Measurements from ENCODE around the gene ATP1B3. TPM values are rescaled to one million over a fixed set of nuclear protein-coding genes. Genes with fewer than 3 reads are reported as not detected.

ATP1B3 gene
- total RNA-seq = 10 to 100 TPM in 1 of 2 donors, 1 to 10 TPM in 1; 7.4 to 30.2 TPM
- polyA plus RNA-seq = 10 to 100 TPM in 1 of 2 donors, 1 to 10 TPM in 1; 6.8 to 15.1 TPM

- peak within 1 kb of the TSS; percentile 75 to 96 for H3K27ac ChIP-seq (ENCODE audit: low read depth in 1 of 2, low read length in 2 of 2)
- peak within 1 kb of the TSS; percentile 53 to 63 (median 54) for H3K4me3 ChIP-seq (ENCODE audit: low read depth in 1 of 3, low read length in 3 of 3)
- no peaks in the 10 kb centered on the region for H3K36me3 ChIP-seq (ENCODE audit: control insufficient read depth in 4 of 4, insufficient read depth in 3 of 4, low read depth in 1 of 4, low read length in 3 of 4)
- DNase-seq (ENCODE audit: low spot score) = peak; percentile 88
- H3K27me3 ChIP-seq (ENCODE audit: control insufficient read depth in 4 of 4, insufficient read depth in 4 of 4, low read length in 3 of 4) = no peaks in the 10 kb centered on the region
- peak within 1 kb of the TSS; percentile 38 to 89 for H3K9ac ChIP-seq (ENCODE audit: low read depth in 1 of 2, low read length in 2 of 2)
- WGBS = under 1% methylated on average over 69 of the region's 69 CpGs
- no peaks in the 10 kb centered on the region for H3K9me3 ChIP-seq (ENCODE audit: control insufficient read depth in 4 of 4, low read length in 3 of 4)
- TF ChIP-seq CTCF (IDR thresholded peaks at IDR 0.05; ENCODE audit: low read depth, low read length, missing input control) (peak; percentile 7), REST (IDR thresholded peaks at IDR 0.05) (no peak)
- H3K4me1 ChIP-seq (ENCODE audit: control insufficient read depth in 4 of 4, insufficient read depth in 4 of 4, low read length in 3 of 4) = peaks cover 2 to 20% (median 13%) of the 10 kb centered on the region in 4 donors
Measured at GRCh38 chr3:141876381-141876890, at the start of gene ATP1B3. ATP1B3 (plus strand) TSS chr3:141876643; CDS start chr3:141876802, 159 bp downstream.

- Histone ChIP-seq H3K4me3 (ENCODE audit: low read depth in 1 of 3, low read length in 3 of 3) (no peak overlapping the region), H3K36me3 (ENCODE audit: control insufficient read depth in 4 of 4, insufficient read depth in 3 of 4, low read depth in 1 of 4, low read length in 3 of 4) (no peaks in the 10 kb centered on the region), H3K27ac (ENCODE audit: low read depth in 1 of 2, low read length in 2 of 2) (no peak overlapping the region), H3K4me1 (ENCODE audit: control insufficient read depth in 4 of 4, insufficient read depth in 4 of 4, low read length in 3 of 4) (no peaks in the 10 kb centered on the region), H3K9me3 (ENCODE audit: control insufficient read depth in 4 of 4, low read length in 3 of 4) (no peaks in the 10 kb centered on the region), H3K27me3 (ENCODE audit: control insufficient read depth in 4 of 4, insufficient read depth in 4 of 4, low read length in 3 of 4) (no peaks in the 10 kb centered on the region), H3K9ac (ENCODE audit: low read depth in 1 of 2, low read length in 2 of 2) (no peak overlapping the region)
- TF ChIP-seq REST (IDR thresholded peaks at IDR 0.05) = no peak
- no peak for TF ChIP-seq CTCF (IDR thresholded peaks at IDR 0.05; ENCODE audit: low read depth, low read length, missing input control)
- TF ChIP-seq EGR1 (IDR thresholded peaks at IDR 0.05; ENCODE audit: low read depth in 2 of 2) = no peak
- TF ChIP-seq FOXA1 (IDR thresholded peaks at IDR 0.05) = no peak
- TF ChIP-seq ZBTB33 (IDR thresholded peaks at IDR 0.05) = no peak
- TF ChIP-seq JUND (IDR thresholded peaks at IDR 0.05) = no peak
- TF ChIP-seq RXRA (IDR thresholded peaks at IDR 0.05) = no peak
- no peak for TF ChIP-seq SP1 (IDR thresholded peaks at IDR 0.05)
- TF ChIP-seq FOXA2 (IDR thresholded peaks at IDR 0.05) = no peak
- no peak for TF ChIP-seq ATF3 (IDR thresholded peaks at IDR 0.05)
- TF ChIP-seq HNF4G (IDR thresholded peaks at IDR 0.05) = no peak
- TF ChIP-seq RAD21 (IDR thresholded peaks at IDR 0.05) = no peak
- no peak for DNase-seq (ENCODE audit: low spot score)
Measured at GRCh38 chr3:141828487-141828886, 48.0 kb upstream of the ATP1B3 start.

Data from liver (tissue), 9 donors.